PFSK-1 (cell line): ENCODE data around the gene KIR2DL3.

Experiments used
- POLR2AphosphoS5 ChIP-seq: IDR thresholded peaks from 2 replicates; pipeline ENCODE4 v1.6.1; 2012; ENCODE audit warnings: low read depth, mild to moderate bottlenecking, control low read depth, low read length, moderate library complexity
- TAF1 ChIP-seq: IDR thresholded peaks from 2 replicates; pipeline ENCODE4 v1.6.1; 2012; ENCODE audit warnings: low read length, control low read depth, borderline replicate concordance; ENCODE audit not compliant: insufficient read depth

- TF ChIP-seq POLR2AphosphoS5 = no peak
- TF ChIP-seq TAF1 = no peak
Observed at GRCh38 chr19:54696117-54696548, 42.2 kb upstream of the KIR2DL3 start.
